ENCODE measurements around the gene HIRA. TPM values are rescaled to one million over a fixed set of nuclear protein-coding genes. Genes with fewer than 3 reads are reported as not detected.

The HIRA gene
- total and polyA plus RNA-seq, 9 of the 15 experiments (the other 6 are each of a cell fraction or from before 2014, with no cell fraction given): 0.96 to 132 (median 58.4) TPM

DNA sequence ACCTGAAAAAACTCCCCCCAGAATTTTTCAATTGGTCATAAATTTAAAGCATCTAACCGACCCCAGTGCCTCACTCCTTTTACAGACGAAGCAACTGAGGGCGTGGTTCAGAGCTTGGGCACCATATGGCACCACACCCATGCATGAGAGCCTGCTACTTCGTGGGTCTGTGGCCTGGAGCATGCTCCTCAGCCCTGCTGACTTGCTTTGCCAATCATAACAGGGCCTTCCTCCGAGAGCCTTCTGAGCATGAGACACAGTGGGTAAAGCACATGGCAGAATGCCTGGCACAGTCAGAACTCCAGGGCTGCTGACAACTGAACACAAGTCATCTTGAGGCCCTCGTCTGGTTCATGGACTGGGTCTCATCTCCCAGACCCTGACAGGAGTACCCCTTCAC lies 33.3 kb downstream of the HIRA start (continued):
- TF ChIP-seq MCM2 (IDR thresholded peaks at IDR 0.05; ENCODE audit: low read depth): no peak
- TF ChIP-seq, protein P1, sequence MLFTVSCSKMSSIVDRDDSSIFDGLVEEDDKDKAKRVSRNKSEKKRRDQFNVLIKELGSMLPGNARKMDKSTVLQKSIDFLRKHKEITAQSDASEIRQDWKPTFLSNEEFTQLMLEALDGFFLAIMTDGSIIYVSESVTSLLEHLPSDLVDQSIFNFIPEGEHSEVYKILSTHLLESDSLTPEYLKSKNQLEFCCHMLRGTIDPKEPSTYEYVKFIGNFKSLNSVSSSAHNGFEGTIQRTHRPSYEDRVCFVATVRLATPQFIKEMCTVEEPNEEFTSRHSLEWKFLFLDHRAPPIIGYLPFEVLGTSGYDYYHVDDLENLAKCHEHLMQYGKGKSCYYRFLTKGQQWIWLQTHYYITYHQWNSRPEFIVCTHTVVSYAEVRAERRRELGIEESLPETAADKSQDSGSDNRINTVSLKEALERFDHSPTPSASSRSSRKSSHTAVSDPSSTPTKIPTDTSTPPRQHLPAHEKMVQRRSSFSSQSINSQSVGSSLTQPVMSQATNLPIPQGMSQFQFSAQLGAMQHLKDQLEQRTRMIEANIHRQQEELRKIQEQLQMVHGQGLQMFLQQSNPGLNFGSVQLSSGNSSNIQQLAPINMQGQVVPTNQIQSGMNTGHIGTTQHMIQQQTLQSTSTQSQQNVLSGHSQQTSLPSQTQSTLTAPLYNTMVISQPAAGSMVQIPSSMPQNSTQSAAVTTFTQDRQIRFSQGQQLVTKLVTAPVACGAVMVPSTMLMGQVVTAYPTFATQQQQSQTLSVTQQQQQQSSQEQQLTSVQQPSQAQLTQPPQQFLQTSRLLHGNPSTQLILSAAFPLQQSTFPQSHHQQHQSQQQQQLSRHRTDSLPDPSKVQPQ (CRISPR knock-in tag; IDR thresholded peaks at IDR 0.05; ENCODE audit: borderline replicate concordance): no peak
- no peak; the same call in 1 of the 2 replicates for TF ChIP-seq ZNF584 (CRISPR knock-in tag; IDR thresholded peaks at IDR 0.05; ENCODE audit: low read depth)
- TF ChIP-seq EGR1 (conservative IDR thresholded peaks at IDR 0.05): no peak
- TF ChIP-seq ZNF165 (CRISPR knock-in tag; IDR thresholded peaks at IDR 0.05; ENCODE audit: borderline replicate concordance): no peak
- TF ChIP-seq HNRNPK (IDR thresholded peaks at IDR 0.05; ENCODE audit: low read depth, low read length, poor library complexity, severe bottlenecking): no peak
- TF ChIP-seq, protein P2, sequence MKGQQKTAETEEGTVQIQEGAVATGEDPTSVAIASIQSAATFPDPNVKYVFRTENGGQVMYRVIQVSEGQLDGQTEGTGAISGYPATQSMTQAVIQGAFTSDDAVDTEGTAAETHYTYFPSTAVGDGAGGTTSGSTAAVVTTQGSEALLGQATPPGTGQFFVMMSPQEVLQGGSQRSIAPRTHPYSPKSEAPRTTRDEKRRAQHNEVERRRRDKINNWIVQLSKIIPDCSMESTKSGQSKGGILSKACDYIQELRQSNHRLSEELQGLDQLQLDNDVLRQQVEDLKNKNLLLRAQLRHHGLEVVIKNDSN (CRISPR knock-in tag; IDR thresholded peaks at IDR 0.05): no peak
- TF ChIP-seq SRSF9 (IDR thresholded peaks at IDR 0.05; ENCODE audit: borderline replicate concordance, low read depth, low read length): no peak
- no peak for TF ChIP-seq EP400 (IDR thresholded peaks at IDR 0.05)
- no peak for TF ChIP-seq SMARCA4 (IDR thresholded peaks at IDR 0.05)
- TF ChIP-seq ARID1B (IDR thresholded peaks at IDR 0.05): no peak
- no peak for TF ChIP-seq CCNT2 (IDR thresholded peaks at IDR 0.05; ENCODE audit: borderline replicate concordance, extremely low read depth, insufficient read length, low read depth, low read length)
- no peak for TF ChIP-seq ZNF589 (CRISPR knock-in tag; IDR thresholded peaks at IDR 0.05; ENCODE audit: low read depth)
- TF ChIP-seq, protein P3, sequence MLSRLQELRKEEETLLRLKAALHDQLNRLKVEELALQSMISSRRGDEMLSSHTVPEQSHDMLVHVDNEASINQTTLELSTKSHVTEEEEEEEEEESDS (CRISPR knock-in tag; IDR thresholded peaks at IDR 0.05): no peak
- TF ChIP-seq, protein P4, sequence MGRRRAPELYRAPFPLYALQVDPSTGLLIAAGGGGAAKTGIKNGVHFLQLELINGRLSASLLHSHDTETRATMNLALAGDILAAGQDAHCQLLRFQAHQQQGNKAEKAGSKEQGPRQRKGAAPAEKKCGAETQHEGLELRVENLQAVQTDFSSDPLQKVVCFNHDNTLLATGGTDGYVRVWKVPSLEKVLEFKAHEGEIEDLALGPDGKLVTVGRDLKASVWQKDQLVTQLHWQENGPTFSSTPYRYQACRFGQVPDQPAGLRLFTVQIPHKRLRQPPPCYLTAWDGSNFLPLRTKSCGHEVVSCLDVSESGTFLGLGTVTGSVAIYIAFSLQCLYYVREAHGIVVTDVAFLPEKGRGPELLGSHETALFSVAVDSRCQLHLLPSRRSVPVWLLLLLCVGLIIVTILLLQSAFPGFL (CRISPR knock-in tag; IDR thresholded peaks at IDR 0.05): no peak
- peak; percentile 54; the same call in 1 of the 2 replicates for TF ChIP-seq ZNF175 (CRISPR knock-in tag; IDR thresholded peaks at IDR 0.05; ENCODE audit: low read depth)
- TF ChIP-seq NCOR1 (IDR thresholded peaks at IDR 0.05): no peak
- TF ChIP-seq, protein P5, sequence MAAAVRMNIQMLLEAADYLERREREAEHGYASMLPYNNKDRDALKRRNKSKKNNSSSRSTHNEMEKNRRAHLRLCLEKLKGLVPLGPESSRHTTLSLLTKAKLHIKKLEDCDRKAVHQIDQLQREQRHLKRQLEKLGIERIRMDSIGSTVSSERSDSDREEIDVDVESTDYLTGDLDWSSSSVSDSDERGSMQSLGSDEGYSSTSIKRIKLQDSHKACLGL (CRISPR knock-in tag; IDR thresholded peaks at IDR 0.05; ENCODE audit: borderline replicate concordance, poor library complexity, severe bottlenecking): peak; percentile 28
- TF ChIP-seq, protein P6, sequence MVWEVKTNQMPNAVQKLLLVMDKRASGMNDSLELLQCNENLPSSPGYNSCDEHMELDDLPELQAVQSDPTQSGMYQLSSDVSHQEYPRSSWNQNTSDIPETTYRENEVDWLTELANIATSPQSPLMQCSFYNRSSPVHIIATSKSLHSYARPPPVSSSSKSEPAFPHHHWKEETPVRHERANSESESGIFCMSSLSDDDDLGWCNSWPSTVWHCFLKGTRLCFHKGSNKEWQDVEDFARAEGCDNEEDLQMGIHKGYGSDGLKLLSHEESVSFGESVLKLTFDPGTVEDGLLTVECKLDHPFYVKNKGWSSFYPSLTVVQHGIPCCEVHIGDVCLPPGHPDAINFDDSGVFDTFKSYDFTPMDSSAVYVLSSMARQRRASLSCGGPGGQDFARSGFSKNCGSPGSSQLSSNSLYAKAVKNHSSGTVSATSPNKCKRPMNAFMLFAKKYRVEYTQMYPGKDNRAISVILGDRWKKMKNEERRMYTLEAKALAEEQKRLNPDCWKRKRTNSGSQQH (CRISPR knock-in tag; IDR thresholded peaks at IDR 0.05): no peak
- TF ChIP-seq, protein P7, sequence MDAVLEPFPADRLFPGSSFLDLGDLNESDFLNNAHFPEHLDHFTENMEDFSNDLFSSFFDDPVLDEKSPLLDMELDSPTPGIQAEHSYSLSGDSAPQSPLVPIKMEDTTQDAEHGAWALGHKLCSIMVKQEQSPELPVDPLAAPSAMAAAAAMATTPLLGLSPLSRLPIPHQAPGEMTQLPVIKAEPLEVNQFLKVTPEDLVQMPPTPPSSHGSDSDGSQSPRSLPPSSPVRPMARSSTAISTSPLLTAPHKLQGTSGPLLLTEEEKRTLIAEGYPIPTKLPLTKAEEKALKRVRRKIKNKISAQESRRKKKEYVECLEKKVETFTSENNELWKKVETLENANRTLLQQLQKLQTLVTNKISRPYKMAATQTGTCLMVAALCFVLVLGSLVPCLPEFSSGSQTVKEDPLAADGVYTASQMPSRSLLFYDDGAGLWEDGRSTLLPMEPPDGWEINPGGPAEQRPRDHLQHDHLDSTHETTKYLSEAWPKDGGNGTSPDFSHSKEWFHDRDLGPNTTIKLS (IDR thresholded peaks at IDR 0.05; ENCODE audit: borderline replicate concordance, low read depth): no peak
